NCI-H2227 (cell line): ENCODE results near the gene ENOX1.

Source experiments
- DNase-seq: peaks from one replicate; lab custom pipeline; 2025; ENCODE audit not compliant: unreplicated experiment; lab: John Stamatoyannopoulos, UW

ENOX1 gene

DNA sequence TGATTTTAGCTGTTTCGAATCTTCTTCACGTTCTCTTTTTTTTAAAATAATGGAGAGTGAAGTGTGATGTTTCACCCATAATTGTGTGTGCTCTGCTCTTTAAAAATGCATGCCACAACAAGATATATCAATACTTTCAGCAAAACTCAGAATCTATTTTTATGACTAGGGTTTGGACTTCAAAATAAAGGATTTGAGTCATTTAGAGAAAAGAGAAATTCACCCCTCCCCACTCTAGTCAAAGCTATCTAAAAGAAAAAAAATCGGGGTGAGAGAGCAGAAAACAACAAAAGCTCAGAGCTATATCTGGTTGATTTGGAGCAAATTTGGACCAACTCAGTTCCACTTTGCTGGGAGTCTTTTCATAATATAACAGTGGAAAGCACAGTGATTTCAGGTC lies 518.9 kb downstream of the ENOX1 start:
- DNase-seq: no peak

DNA sequence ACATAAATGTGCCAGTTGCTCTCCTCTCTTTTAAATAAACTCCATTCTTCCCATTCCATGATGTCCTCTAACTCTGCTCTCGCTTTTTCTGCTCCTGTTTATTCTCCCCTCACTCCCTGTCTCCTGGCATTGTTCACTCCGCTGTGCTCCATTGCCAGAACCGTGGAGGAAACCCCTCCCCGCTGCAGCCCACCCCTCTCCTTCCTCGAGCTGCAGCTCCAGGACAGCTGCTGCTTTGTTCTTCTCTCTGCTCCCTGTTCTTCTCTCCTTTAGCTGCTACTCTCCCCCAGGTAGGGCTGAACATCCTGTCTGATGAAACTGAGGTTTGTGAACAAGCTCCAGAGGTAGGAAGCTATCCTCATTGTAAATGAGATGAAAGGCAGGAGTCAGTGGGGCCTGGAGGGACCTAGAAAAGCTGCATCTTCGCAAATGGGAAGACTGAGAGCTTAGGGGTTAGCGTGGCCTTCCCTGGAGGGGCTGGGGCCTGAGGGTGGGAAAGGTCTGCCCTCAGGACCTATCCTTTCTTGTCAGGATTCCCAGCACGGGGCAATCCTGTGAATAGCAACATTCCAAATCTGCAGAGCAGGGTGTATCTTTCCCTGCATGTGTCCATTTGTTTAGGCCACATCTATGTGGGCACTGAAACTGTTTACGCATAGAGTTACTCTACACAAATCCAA lies 519.7 kb downstream of the ENOX1 start:
- DNase-seq: no peak

DNA sequence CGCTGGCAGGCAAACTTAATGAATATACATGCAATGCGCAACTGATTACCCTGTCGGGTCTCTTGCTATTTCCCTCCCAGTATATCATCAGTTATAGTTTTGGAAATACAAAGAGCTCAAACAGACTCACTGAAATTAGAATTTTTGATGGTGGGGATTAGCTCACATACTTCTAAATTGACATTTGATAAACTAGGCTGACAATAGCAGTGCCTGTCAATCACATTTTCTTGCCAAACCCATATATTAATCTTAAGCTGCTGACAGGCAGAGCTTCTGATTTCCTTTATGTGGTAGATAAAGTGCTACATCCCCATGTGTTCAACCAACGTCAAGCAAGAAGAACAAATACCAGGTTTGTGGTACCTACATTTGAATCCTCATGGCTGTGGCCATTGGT lies 521.7 kb downstream of the ENOX1 start:
- no peak for DNase-seq

DNA sequence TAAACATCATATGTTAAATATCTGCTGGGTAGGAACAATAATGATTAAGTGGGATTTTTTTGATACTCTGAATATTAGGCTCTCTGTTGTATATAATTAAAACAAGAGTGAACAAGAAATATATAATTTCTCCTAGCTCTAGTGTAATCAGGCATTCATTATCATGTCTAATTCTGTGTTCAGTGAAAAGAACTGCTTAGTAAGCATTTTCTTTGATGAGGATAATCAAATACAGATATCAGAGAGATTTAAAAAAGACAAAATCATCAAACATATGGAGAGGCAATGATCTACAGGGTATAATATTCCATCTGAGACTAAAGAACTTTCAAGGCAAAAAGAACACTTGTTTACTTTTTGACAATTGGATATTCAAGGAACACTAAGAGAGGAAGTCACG lies 522.3 kb downstream of the ENOX1 start:
- DNase-seq: no peak

DNA sequence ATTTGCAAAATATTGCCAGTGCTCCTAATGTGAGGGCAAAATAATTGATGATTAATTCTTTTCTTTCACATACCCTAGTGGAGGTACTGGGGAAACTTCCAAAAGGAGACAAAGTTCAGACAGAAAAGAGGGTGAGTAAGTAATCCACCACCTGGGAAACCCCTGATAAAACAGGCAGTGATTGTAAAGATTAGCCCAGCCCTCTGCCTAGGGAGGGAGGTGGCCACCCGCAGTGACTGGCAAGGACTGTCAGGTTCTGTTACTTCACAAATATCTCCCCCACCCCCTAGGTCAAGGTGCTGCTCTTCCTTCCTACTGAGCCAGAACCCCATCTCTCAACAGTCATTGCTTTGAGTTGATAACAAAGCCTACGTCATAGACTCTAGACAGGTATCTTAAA lies 523.7 kb downstream of the ENOX1 start:
- no peak for DNase-seq

DNA sequence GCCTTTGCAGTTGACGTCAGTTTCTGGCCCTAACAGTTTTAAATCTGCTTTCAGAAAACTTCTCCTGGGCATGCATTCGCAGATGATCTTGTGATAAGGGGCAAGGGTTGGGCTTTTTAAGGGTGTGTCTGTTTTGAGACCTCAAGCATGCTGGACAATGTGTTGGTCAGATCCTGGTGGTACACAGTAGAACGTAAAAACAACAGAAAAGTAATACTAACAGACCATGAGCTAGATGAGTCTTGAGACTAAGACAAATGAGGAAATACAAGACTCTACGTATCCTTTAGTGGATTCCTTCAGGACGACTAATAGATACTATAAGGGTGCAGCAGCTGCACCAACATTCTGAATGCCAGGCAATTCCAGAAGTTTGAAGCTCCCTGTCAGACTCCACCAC lies 525.8 kb downstream of the ENOX1 start:
- DNase-seq: no peak

DNA sequence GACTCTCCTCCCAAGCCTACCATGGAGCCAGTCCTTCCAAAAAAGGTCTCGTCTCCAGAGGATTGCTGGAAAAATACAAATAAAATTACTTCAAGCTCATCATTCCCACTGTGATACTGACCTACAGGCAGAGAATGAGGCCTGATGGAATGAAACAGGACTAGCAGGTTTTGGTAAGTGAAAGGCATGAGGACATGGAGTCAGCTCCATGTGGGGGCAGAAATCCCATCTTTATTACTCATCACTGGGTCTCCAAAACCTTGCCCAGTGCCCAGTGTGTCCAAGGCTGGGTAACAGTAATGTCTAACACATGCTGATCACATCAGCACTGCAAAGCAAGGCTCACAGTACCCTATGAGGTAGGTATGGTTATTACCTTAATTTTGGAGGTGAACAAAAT lies 528.0 kb downstream of the ENOX1 start:
- DNase-seq: no peak

DNA sequence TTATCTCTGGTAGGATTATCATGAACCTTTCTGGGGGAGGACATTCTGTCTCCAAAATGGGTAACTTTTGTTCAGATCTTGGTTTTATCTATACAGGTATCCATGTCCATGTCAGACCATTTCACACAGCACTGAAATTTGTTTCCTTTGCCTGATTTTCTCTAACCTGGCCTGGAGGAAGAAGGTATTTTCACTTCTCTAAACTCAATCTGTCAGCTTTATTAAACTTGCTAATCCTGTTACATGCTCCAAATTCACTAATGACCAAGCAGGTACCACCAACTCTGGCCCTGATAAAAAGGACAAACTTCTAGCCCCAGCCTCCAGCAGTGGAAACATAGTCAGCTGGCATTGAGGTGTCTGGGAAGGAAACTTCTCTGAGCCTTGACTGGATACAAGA lies 529.0 kb downstream of the ENOX1 start:
- DNase-seq: no peak

DNA sequence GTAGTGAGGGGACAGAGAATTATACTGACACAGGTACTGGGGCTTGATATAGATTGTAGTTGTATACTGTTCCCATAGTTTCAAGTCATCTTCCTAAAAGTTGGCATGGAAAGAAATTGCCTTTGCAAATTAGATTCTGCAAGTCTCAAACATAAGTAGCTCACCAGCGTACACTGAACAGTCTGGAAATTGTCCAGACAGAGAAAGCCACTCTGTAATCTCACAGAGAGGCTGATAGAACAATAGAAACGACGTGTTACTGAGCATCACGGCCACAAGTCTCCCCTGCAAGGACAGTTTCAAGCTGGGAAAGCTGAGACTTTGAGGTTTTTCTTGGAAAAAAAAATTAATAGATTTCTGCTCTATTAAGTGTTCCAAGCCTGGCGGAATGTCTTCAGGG lies 534.8 kb downstream of the ENOX1 start:
- no peak for DNase-seq

DNA sequence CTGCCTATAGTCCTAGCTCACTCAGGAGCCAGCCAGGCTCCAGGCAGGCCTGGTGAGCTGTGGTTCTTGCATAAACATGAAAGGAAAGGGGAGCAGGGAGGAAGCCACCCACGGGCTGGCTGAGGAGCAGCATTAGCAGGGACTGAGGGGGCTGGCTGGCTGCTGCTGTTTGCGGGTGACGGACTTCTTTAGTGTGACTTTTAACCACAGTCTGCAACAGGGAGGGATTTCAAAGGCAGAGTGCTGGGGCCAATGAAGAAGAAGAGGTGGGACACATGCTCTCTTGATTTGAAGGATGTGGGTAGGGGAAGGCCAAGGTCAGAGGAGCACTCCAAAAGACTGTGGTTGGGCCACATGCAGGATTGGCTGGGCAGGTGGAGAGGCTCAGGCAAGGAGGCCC lies 540.4 kb downstream of the ENOX1 start:
- DNase-seq: no peak

DNA sequence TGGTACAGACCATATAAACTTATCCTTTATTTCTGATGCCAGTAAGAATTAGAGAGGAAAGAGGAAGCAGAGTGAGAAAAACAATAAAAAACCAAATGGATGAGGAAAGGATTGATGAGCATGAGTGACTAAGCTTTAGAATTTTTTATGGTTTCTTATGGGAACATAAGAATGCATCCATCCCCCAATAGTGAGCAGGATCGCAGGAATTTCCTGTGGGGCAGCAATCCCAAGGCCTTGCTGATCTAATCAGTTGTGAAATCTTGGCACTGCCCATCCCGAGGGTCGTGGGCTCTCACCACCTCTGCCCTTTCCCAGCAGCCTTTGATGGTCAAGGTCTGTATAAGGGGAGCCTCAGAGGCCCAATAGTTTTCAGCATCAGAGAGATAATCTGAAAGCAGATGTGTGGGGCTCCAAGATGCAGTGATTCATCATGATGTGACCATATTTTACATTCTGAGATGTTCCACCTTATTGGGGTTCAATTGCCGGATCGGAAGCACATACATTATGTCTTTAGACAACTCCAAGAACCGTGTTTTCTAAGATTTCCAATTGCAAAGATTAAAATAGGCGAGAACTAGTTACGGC lies 541.3 kb downstream of the ENOX1 start:
- no peak for DNase-seq

DNA sequence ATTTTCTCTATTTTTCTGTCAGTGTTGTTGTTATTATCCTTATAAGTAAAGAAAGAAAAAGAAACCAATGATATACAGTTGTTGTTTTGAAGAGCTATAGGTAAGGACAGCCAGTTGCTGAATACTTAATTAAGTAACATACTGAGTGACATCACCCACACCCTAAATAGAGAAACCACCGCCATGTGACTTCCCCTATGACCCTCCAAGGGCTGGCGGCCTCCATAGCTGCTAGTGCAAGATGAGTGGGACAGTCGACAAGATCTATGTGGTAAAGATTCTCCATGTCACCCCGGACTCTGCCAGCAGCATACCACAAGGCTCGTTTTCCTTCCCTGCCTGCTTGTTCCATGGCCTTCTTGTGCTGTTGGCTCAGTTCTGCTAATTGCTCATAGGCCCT lies 542.3 kb downstream of the ENOX1 start:
- DNase-seq: no peak

DNA sequence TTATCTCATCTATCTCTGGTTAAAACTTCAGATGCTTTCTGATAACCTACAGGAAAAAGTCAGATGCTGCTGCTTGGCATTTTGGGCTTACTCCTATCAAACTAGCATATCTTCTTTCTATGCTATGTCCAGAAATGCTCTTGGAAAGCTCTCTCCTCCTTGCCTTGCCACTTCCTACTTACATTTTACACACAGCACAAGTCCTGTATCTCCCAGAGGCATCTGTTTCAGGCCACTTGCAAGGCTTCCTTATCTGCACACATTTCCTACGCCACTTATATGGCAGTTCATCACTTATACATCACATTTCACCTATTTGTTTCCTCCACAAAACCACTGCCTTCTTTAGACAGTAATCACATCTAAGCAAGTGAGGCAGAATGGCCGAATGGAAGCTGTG lies 543.1 kb downstream of the ENOX1 start:
- DNase-seq: no peak

DNA sequence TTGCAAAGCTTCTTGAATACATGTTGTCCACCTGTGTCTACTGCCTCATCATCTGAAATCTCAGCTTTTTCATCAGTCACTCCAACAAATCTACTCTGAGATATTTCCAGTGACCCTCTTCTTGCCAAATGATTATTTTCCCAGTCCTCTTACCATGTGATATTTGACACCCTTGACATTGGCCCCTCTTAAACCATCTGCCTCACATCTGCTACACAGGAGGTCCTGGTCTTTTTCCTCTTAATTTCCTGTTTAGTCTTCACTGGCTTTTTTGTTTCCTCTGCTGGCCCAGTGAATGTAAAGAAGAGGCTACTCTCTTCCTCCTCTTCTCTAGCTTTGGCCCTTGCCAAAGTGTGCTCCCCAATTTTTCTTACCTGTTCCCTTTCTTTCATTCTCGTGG lies 544.7 kb downstream of the ENOX1 start:
- DNase-seq: no peak

DNA sequence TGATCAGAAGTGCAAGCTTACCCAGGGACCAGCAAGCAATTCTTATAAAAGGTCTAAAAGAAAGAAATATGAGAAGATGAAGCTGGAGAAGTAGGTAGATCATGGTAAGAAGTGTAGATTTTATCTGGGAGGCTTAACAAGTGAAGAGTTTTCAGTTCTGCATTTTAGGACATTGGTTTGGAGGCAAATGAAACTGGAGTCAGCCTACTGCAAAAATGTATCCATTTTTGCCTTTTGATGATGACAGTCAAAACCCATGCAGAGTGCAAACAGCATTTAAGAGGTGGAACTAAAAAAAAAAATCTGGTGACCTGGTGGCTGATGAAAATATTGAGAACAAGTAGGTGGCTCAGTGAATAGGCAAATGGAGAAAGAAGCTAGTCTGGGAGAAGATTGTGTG lies 546.5 kb downstream of the ENOX1 start:
- no peak for DNase-seq

DNA sequence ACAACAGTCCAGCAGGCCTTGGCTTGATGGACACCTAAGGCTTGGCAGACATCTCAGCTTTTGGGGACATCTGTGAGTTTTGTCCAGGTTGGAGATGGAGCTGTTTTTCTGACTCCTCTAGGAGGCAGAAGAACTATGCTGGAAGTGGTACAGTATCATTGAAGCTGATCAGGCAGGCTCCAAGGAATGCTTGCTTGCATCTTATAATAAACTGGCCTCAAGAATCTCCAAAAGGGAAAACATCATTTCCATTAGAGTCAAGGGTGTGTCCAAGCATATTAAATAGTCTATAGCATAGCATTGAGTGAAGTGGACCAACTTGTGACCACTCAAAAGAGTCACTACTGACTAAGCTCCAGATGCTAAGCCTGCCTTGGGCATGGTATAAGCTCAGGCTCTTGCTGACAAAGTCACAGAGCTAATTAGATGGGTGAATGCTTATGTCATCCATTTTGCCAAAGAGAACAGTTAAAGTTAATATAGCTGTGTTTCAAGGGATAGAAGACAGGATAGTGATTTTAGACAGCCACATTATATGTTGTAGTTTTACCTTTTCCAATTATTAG lies 547.4 kb downstream of the ENOX1 start:
- no peak for DNase-seq

DNA sequence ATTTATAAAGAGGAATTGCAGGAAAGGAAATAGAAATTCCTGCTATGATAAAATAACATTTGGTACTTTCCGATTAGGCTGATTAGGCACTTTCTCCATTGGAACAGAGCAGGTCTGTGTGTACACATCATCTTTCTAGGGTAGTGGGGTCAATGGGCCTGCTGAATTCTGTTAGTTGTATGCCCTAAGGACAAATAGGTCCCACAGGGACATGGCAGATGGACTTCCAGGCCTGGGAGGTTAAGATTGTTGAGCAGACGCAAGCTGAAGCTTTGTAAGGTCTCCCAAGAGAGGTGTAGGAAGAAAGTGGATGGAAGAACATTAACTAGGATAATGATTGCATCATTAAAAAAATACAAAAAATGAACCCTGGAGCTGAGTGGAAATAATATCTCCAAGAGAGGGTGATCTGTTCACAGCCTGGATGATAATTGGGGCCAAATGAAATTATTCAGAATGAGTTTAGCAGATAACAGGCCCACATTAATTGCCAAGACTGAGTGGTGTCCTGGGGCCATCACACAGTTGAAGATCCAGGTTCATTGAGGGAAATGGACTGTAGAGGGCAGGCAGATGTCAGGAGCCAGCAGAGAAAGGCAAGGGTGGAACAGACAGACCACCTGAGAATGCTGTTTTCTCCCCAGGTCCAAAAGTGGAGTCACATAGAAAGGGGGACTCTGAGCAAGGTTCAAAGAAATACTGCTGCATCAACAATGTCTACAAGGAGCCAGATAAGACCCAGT lies 548.3 kb downstream of the ENOX1 start:
- no peak for DNase-seq

DNA sequence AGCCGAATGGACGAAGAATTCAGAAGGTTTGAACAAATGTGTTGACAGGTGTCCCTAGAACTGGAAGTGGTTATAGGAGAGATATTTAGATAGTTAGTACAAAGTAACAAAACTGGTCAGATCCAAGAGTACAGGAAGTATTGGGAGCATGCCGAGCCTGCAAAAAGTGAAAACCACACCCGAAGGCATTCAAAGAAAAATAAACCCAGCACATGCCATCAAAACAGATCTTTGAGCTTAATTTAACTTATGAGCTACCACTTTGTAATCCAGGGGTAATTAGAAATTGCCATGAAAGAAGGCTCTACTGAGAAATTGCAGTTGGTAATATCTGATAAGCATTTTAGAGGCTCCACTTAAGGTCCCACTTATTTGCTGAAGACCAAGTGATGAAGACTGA lies 549.2 kb downstream of the ENOX1 start:
- DNase-seq: no peak

DNA sequence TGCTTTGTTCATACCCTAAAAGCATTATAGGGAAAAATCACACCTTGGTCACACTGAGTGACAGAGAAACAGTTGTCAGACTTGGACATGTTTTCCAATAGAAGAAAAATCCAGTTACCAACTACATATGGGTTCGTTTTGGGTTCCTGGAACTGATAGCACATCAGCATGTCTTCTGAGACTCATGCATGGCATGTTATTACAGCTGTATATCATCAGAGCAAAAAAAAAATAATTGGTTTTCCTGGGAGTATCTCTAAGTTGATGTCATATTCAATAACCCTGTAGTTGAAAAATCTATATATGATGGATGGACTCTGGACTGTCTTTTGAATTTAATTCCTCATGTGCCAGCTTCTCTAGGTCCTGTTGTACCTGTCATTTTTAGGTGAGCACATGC lies 551.7 kb downstream of the ENOX1 start:
- no peak for DNase-seq

DNA sequence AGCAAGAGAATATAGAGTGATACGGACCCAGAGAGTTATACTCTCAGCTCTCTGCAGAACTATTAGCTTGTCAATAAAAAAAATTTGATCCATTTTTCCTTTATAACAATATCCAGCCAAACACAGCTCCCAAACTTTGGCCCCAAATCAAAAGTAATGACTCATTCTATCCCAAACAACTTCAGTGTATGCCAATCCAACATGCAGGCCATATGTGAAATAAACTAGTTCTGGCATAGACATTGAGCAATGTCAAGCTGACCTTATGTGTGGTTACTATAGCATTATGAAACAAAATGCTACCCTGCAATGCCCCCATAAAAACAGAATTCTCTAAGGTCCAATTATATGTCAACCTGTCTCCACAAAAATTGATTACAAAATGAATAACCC lies 553.9 kb downstream of the ENOX1 start:
- DNase-seq: no peak

DNA sequence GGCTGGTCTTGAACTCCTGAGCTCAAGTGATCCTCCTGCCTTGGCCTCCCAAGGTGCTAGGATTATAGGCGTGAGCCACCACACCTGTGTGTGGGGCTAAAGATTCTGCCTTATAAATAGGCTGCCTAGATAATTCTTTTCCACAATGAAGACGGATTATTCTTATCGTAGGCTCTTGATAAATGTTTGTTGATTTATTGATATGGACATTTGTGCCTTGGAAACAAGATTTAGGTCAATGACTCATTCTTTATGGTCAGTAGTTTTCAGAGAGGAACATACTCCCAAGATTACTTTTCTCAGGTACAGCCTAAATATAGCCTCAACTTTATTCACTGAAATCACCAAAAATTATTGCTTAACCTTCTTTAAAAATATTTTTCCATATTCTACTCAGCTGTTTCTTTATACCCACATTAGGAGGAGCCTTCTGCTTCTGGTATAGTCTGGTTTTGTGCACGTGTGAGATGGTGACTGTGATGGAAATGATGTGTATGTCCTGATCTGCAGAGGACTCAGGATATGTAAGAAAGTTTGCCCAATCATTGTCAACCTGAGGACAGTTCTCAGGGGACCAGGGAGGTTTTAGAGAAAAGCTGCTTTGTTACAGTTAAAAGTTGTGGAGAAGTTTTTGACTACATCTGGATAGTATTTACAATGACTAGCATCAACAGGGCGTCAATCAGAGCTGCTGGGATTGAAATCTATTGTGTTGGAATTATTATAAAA lies 554.5 kb downstream of the ENOX1 start:
- no peak for DNase-seq

DNA sequence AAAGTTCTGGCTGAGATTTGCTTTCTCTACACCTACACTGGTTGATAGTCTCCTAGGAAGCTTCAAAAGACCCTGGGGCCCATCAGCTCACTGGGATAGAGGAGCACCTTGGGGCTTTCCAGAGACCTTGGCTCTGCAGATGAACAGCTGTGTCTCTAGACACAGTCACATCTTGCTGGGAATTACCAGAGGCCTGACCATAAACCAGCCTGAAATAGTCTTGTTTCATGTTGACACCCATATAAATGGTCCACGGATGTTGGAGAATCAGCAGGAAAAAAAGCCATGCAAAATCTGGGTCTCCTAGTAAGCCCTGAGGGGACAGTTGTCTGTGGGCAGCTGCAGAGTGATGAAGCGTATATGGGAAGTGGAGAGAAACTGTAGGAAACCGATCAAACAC lies 555.8 kb downstream of the ENOX1 start:
- no peak for DNase-seq
